Measurements from ENCODE around the gene GPR17. TPM values are rescaled to one million over a fixed set of nuclear protein-coding genes. Genes with fewer than 3 reads are reported as not detected.

GPR17 gene
- total RNA-seq, 2 experiments from 2014 or later, result not detected

DNA sequence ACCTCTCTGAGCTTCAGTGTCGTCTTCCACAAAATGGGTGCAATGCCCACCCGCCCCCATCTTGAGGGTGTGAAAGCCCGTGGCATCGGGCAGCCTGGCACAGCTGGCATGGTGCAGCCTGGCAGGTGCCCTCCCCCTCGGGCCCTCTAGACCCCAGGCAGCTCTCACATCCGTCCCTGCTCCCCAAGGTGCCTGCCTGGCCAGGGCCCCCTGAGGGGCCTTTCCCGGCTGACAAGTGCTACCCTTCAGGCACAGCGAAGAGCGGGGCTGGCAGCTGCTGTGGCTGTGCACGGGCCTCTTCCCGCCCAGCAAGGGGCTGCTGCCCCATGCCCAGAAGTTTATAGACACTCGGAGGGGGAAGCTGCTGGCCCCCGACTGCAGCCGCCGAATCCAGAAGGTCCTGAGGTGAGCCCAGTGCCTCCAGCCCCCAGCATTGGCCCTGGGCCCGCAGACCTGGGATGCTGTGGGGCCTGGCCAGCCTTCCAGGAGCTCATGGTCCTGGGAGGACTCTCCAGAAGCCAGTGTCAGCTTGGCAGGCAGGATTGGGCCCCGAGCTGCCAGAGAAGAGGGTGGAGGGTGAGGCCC, 13.9 kb upstream of the GPR17 start:
- DNase-seq (no peak), ATAC-seq (no peak)
- Mint-ChIP-seq H3K9me3 (no peaks in the 10 kb centered on the region), H3K36me3 (ENCODE audit: low read depth) (no peaks in the 10 kb centered on the region), H3K27ac (no peak overlapping the region), H3K4me1 (ENCODE audit: low read depth) (peaks cover 35% of the 10 kb centered on the region), H3K4me3 (no peak overlapping the region), H3K27me3 (no peaks in the 10 kb centered on the region)
- CTCF ChIA-PET, result interaction anchor here (0.8 to 1.4 kb wide), 3 partner anchors 18 to 1104 kb away, joined by 3 to 5 read pairs (median 4); no protein-coding TSS in a partner anchor
- intact Hi-C loops (cut with micrococcal nuclease), result no loop called here
- POLR2A ChIA-PET, result interaction anchor here (1.2 to 3.3 kb wide), 2 partner anchors 9 to 33 kb away, joined by 3 to 22 read pairs; no protein-coding TSS in a partner anchor
- TF ChIP-seq, protein P1, sequence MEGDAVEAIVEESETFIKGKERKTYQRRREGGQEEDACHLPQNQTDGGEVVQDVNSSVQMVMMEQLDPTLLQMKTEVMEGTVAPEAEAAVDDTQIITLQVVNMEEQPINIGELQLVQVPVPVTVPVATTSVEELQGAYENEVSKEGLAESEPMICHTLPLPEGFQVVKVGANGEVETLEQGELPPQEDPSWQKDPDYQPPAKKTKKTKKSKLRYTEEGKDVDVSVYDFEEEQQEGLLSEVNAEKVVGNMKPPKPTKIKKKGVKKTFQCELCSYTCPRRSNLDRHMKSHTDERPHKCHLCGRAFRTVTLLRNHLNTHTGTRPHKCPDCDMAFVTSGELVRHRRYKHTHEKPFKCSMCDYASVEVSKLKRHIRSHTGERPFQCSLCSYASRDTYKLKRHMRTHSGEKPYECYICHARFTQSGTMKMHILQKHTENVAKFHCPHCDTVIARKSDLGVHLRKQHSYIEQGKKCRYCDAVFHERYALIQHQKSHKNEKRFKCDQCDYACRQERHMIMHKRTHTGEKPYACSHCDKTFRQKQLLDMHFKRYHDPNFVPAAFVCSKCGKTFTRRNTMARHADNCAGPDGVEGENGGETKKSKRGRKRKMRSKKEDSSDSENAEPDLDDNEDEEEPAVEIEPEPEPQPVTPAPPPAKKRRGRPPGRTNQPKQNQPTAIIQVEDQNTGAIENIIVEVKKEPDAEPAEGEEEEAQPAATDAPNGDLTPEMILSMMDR (IDR thresholded peaks at IDR 0.05), result no peak

DNA sequence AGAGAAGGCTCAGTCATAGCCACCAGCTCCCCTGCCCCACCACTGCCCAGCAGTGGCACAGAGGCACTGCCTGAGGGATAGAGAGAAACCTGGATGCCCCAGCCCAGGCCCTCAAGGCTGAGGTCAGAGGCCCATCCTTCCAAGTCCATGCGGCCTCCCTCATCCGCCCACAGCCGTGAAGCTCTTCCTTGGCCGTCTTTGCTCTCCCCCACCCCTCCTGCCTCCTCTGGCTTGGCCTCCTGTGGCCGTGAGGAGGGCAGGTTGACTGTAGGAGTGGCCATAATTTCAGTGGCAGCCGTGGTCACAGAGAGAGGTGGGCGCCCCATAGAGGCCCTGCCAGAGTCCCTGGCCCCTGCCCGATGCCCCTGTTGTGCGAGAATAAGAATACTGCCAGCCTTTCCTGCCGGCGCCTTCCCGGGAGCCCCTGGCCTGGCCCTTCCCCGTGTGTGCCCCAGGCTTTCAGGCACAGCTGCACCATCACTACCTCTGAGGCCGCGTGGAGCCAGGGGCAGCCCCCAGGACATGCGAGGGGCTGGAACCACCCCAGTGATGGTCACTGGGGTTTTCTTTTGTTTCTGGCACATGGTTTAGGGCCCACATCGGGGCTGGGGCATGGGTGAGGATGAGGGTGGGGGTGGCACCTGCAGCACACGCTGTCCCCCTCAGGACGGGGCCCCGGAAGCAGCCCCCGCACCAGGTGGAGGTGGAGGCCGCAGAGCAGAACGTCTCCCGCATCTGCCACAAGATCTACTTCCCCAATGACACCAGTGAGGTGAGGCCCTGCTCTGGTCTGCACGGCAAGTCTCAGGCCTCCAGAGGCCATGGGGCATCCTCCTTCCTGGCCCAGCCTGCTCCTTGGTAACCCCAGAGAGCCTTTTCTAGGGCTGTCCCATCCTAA, 13.1 kb upstream of the GPR17 start:
- DNase-seq (peak; percentile 40), ATAC-seq (peak; percentile 52)
- no peak overlapping the region for H3K4me3 Mint-ChIP-seq

DNA sequence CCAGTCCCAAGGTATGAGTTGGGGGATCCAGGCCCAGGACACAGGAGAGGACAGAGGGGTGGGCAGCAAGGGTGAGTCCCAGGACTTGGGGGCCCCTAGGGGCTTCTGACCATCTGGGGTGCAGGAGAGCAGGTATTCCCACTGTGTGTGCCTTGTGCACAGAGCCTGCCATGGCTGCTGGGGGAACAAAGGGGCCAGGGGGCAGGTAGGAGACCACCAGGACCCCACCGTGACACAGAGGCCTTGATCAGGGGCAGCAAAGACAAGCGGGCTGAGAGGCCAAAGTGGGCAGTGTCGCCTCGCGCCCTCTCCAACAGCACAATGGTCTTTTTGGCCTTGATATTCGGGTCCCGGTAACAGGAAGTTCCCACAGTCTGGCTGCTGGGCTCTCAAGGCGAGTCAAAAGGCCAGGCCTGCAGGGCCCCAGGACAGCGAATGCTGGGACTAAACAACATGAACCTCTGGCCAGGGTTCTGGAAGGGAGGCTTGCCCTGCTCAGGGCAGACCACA, 12.3 kb upstream of the GPR17 start:
- H3K36me3 Mint-ChIP-seq (ENCODE audit: low read depth), result no peaks in the 10 kb centered on the region
- CTCF ChIA-PET, result interaction anchor here (1.4 kb wide), 1 partner anchor 42 kb away, joined by 5 read pairs; no protein-coding TSS in a partner anchor
- intact Hi-C loops (cut with micrococcal nuclease), result no loop called here
- TF ChIP-seq, protein P1 (IDR thresholded peaks at IDR 0.05), result no peak
- no peak overlapping the region for H3K4me3 Mint-ChIP-seq
- H3K9me3 Mint-ChIP-seq, result no peaks in the 10 kb centered on the region
- POLR2A ChIA-PET, result no interaction called here
- H3K27ac Mint-ChIP-seq, result peak overlapping the region; percentile 75
- no peak for DNase-seq
- H3K27me3 Mint-ChIP-seq, result no peaks in the 10 kb centered on the region
- H3K4me1 Mint-ChIP-seq (ENCODE audit: low read depth), result peaks cover 47% of the 10 kb centered on the region
- ATAC-seq, result peak; percentile 2

More for the DNA sequence above, 13.1 kb upstream of the GPR17 start:
- no peaks in the 10 kb centered on the region for H3K27me3 Mint-ChIP-seq
- POLR2A ChIA-PET, result interaction anchor here (1.2 to 3.3 kb wide), 2 partner anchors 8 to 33 kb away, joined by 3 to 22 read pairs; no protein-coding TSS in a partner anchor
- H3K36me3 Mint-ChIP-seq (ENCODE audit: low read depth), result no peaks in the 10 kb centered on the region
- H3K9me3 Mint-ChIP-seq, result no peaks in the 10 kb centered on the region
- CTCF ChIA-PET, result interaction anchor here (0.8 to 1.4 kb wide), 3 partner anchors 17 to 1105 kb away, joined by 3 to 5 read pairs (median 4); no protein-coding TSS in a partner anchor
- H3K4me1 Mint-ChIP-seq (ENCODE audit: low read depth), result peaks cover 39% of the 10 kb centered on the region
- TF ChIP-seq, protein P1 (IDR thresholded peaks at IDR 0.05), result no peak
- intact Hi-C loops (cut with micrococcal nuclease), result no loop called here
- peak overlapping the region; percentile 75 for H3K27ac Mint-ChIP-seq

DNA sequence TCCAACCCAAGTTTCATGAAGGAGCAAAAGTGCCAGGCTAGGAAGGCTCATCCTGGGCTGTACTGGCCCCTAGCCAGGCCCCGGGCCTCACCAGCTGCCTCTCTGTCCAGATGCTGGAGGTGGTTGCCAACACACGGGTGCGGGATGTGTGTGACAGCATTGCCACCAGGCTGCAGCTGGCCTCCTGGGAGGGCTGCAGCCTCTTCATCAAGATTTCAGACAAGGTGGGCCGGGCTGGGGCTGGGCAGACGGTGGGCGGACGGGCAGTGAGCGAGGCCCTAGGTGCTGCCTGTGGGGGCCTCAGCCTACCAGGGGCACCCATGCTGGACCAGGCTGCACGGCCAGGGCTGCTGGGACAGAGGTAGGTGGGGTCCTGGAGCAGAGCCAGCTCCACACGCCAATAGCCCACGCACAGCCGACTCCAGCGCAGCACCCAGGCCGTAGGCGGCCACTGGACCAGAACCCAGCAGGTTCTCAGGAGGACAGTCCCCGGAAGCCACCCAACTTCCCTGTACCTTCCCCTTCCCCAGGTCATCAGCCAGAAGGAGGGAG, 11.8 kb upstream of the GPR17 start:
- POLR2A ChIA-PET, result no interaction called here
- peak overlapping the region; percentile 5 for H3K27ac Mint-ChIP-seq
- TF ChIP-seq, protein P1 (IDR thresholded peaks at IDR 0.05), result no peak

More for the DNA sequence above, 11.8 kb upstream of the GPR17 start:
- DNase-seq (no peak), ATAC-seq (no peak)
- CTCF ChIA-PET, result no interaction called here
- Mint-ChIP-seq H3K27me3 (no peaks in the 10 kb centered on the region), H3K4me3 (no peak overlapping the region), H3K9me3 (no peaks in the 10 kb centered on the region), H3K4me1 (ENCODE audit: low read depth) (peaks cover 51% of the 10 kb centered on the region), H3K36me3 (ENCODE audit: low read depth) (no peaks in the 10 kb centered on the region)
- intact Hi-C loops (cut with micrococcal nuclease), result no loop called here
